Measurements from ENCODE around the gene SSTR4. TPM values are rescaled to one million over a fixed set of nuclear protein-coding genes. Genes with fewer than 3 reads are reported as not detected.

Gene SSTR4
- total RNA-seq, 3 donors from 2014 or later = 0.19 TPM; not detected in 2

GRCh38 chr20:23049201-23050075, 14.3 kb downstream of the SSTR4 start, which contains the start of gene THBD:
Gene THBD (minus strand): TSS chr20:23049672. CDS start chr20:23049504, 168 bp downstream.
- no peak for TF ChIP-seq CTCF (IDR thresholded peaks at IDR 0.05)
- Histone ChIP-seq H3K9me3 (no peaks in the 10 kb centered on the region), H3K4me1 (ENCODE audit: low read depth) (peaks cover 15% of the 10 kb centered on the region), H3K4me3 (no peak within 1 kb of the TSS), H3K36me3 (ENCODE audit: low read depth) (no peaks in the 10 kb centered on the region)
- DNase-seq (peak; percentile 31 to 78 (median 56)), ATAC-seq (peak; percentile 51)
- intact Hi-C loops (cut with DNase I, micrococcal nuclease) = no loop called here

- peaks cover 15% of the 10 kb centered on the region for H3K4me1 ChIP-seq (ENCODE audit: low read depth)
- DNase-seq (peak; percentile 14 to 67 (median 36)), ATAC-seq (peak; percentile 37)
- H3K36me3 ChIP-seq (ENCODE audit: low read depth) = no peaks in the 10 kb centered on the region
- no peaks in the 10 kb centered on the region for H3K9me3 ChIP-seq
- no peak overlapping the region for H3K4me3 ChIP-seq
- intact Hi-C loops (cut with DNase I, micrococcal nuclease) = no loop called here
- no peak for TF ChIP-seq CTCF (IDR thresholded peaks at IDR 0.05)
These were observed 15.1 kb downstream of the SSTR4 start for GRCh38 chr20:23050076-23050838.

GRCh38 chr20:23050847-23051627, 15.9 kb downstream of the SSTR4 start:
- no peaks in the 10 kb centered on the region for H3K36me3 ChIP-seq (ENCODE audit: low read depth)
- DNase-seq (peak; percentile 71 to 76 (median 71)), ATAC-seq (peak; percentile 39)
- H3K4me1 ChIP-seq (ENCODE audit: low read depth) = peaks cover 15% of the 10 kb centered on the region
- intact Hi-C loops (cut with DNase I, micrococcal nuclease) = no loop called here
- H3K4me3 ChIP-seq = no peak overlapping the region
- peak; percentile 11 for TF ChIP-seq CTCF (IDR thresholded peaks at IDR 0.05)
- H3K9me3 ChIP-seq = no peaks in the 10 kb centered on the region

- intact Hi-C loops (cut with DNase I, micrococcal nuclease) = no loop called here
These were observed 17.8 kb downstream of the SSTR4 start for GRCh38 chr20:23052904-23053303.

More at GRCh38 chr20:23052904-23053303, 17.8 kb downstream of the SSTR4 start:
- peaks cover 15% of the 10 kb centered on the region for H3K4me1 ChIP-seq (ENCODE audit: low read depth)
- TF ChIP-seq CTCF (IDR thresholded peaks at IDR 0.05) = no peak
- ATAC-seq = no peak
- no peaks in the 10 kb centered on the region for H3K9me3 ChIP-seq
- H3K36me3 ChIP-seq (ENCODE audit: low read depth) = no peaks in the 10 kb centered on the region
- H3K4me3 ChIP-seq = no peak overlapping the region
- no peak for DNase-seq
